ENCODE data around the gene BRF1. TPM values are rescaled to one million over a fixed set of nuclear protein-coding genes. Genes with fewer than 3 reads are reported as not detected.

Gene BRF1
- total and polyA plus RNA-seq, 2 of the 8 experiments (the other 6 are each of a cell fraction or from before 2014, with no cell fraction given) = 7.7 to 18.3 TPM

DNA sequence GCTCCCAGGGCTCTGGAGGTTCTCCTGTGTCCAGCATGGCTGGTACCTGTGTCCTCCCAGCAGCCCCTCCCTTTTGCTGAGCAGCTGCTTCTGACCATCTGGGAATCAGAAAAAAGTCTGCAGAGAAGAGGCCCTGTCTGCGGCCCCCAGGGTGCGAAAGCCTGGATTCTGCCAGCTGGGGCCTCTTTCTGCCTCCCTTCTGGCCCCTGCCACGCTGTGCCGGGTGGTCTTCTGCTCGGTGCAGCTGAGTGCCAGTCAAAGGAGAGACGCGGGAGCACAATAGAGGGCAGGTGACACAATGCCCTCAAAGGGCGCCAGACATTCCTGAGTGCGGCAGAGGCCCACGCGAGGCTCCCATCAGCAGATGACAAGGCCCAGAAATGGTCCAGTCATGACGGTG lies 39.8 kb downstream of the BRF1 start:
- WGBS, 2 experiments (ENCODE audit: extremely low coverage in 1 of 2, insufficient coverage in 1 of 2, insufficient read length in 1 of 2, insufficient replicate concordance in 2 of 2, low coverage in 1 of 2, low lambda C conversion rate in 2 of 2, missing lambda C conversion rate in 1 of 2) = 90% methylated on average over 12 of the region's 12 CpGs; no CpG with 5 or more reads in 1 of the 2 experiments
- no peak overlapping the region for H3K27ac ChIP-seq (ENCODE audit: low read depth, low read length)
- H3K23ac ChIP-seq (ENCODE audit: insufficient read length) = no peak overlapping the region
- no peak overlapping the region for H4K8ac ChIP-seq (ENCODE audit: extremely low read depth, insufficient read depth, low read length)
- H2AFZ ChIP-seq (ENCODE audit: low read length) = no peak overlapping the region
- H3K4me1 ChIP-seq (replicated peaks in 1 of 4; ENCODE audit: control insufficient read depth in 3 of 4, insufficient read depth in 4 of 4, low read length in 3 of 4) = no peaks in the 10 kb centered on the region; a peak in 1 of 7 replicates
- ChIA-PET POLR2A (ENCODE audit: partially characterized antibody) (no interaction called here), CTCF (ENCODE audit: partially characterized antibody) (interaction anchor here (0.7 to 1.6 kb wide), 10 partner anchors 10 to 39 kb away, joined by 3 to 6 read pairs (median 4); partner anchors contain the start of gene BTBD6)
- no peak overlapping the region for H3K56ac ChIP-seq (replicated peaks; ENCODE audit: insufficient read length, low read depth, low read length)
- no peak overlapping the region for H2BK15ac ChIP-seq (ENCODE audit: low read length)
- H3K23me2 ChIP-seq (ENCODE audit: low read depth, low read length) = no peaks in the 10 kb centered on the region
- H2BK120ac ChIP-seq (replicated peaks; ENCODE audit: low read depth, low read length) = no peak overlapping the region
- H3K4me2 ChIP-seq (ENCODE audit: insufficient read depth in 1 of 2, low read depth in 2 of 2, low read length in 2 of 2) = no peak overlapping the region
- H3K9me3 ChIP-seq (ENCODE audit: insufficient read depth in 2 of 2, low read depth in 1 of 2, low read length in 1 of 2) = no peaks in the 10 kb centered on the region
- DNase-seq (ENCODE audit: low read depth in 1 of 2, low spot score in 2 of 2) (no peak), FAIRE-seq (no peak)
- no peak overlapping the region for H3K4ac ChIP-seq (replicated peaks; ENCODE audit: insufficient read length, low read depth, low read length)
- no peak overlapping the region for H2BK5ac ChIP-seq (ENCODE audit: low read depth, low read length)
- no peak for TF ChIP-seq RBBP5 (IDR thresholded peaks at IDR 0.05; ENCODE audit: borderline replicate concordance, low read depth, low read length)
- TF ChIP-seq MAFK (IDR thresholded peaks at IDR 0.05; ENCODE audit: low read depth, low read length) = no peak
- H3K79me1 ChIP-seq (ENCODE audit: low read depth, low read length) = peaks cover 3% of the 10 kb centered on the region
- H2BK12ac ChIP-seq (ENCODE audit: low read depth, low read length) = no peak overlapping the region
- no peaks in the 10 kb centered on the region for H3K27me3 ChIP-seq (replicated peaks in 1 of 4; ENCODE audit: control insufficient read depth in 3 of 4, extremely low read depth in 1 of 4, insufficient read depth in 3 of 4, low read length in 3 of 4)
- no peaks in the 10 kb centered on the region for H3K79me2 ChIP-seq (ENCODE audit: control insufficient read depth in 1 of 2, insufficient read depth in 2 of 2, low read length in 2 of 2)
- no peak overlapping the region for H4K5ac ChIP-seq (ENCODE audit: insufficient read length, low read depth, low read length)
- H3K9ac ChIP-seq (replicated peaks in 1 of 4; ENCODE audit: extremely low read depth in 1 of 4, low read depth in 3 of 4, low read length in 3 of 4) = no peak overlapping the region
- H3K18ac ChIP-seq (ENCODE audit: extremely low read depth, low read length) = no peak overlapping the region
- H2AK5ac ChIP-seq (ENCODE audit: low read depth, low read length) = no peak overlapping the region
- no peak overlapping the region for H3K4me3 ChIP-seq (ENCODE audit: extremely low read depth in 1 of 4, insufficient read depth in 2 of 4, low read depth in 3 of 4, low read length in 4 of 4)
- H3K14ac ChIP-seq (ENCODE audit: insufficient read length) = no peak overlapping the region
- H4K20me1 ChIP-seq (replicated peaks in 1 of 2; ENCODE audit: control insufficient read depth in 1 of 2, insufficient read depth in 2 of 2, low read length in 2 of 2) = peaks cover 2 to 6% of the 10 kb centered on the region in 2 experiments
- H4K91ac ChIP-seq (replicated peaks; ENCODE audit: insufficient read length, low read length) = no peak overlapping the region
- H2BK20ac ChIP-seq (ENCODE audit: low read length) = no peak overlapping the region
- no peaks in the 10 kb centered on the region for H3K36me3 ChIP-seq (ENCODE audit: control insufficient read depth in 2 of 4, insufficient read depth in 4 of 4, low read length in 3 of 4)
